Caki2 (cell line): ENCODE data around the gene HOPX. TPM values are rescaled to one million over a fixed set of nuclear protein-coding genes. Genes with fewer than 3 reads are reported as not detected.
"Not testable (repeated sequence)": the region's sequence is repeated elsewhere in the genome, so short reads cannot be mapped to it uniquely, and the experiment has no call there.

Experiments used
- DNase-seq: peaks from one replicate; pipeline ENCODE4 v3.0.0-alpha.2; 2015; ENCODE audit warnings: low read depth
- in situ Hi-C: cut with HindIII; loops from 2 replicates; pipeline ENCODE4 v1.10.0; 2016; ENCODE audit warnings: low sequenced_read_pairs, low pct_unique_long_range_greater_than_20kb, mixed read lengths
- total RNA-seq: library from RNA; depleted of rRNA; stranded (reverse); fragments of >200 nt; shearing (Covaris generic); gene quantifications from 2 replicates; pipeline ENCODE4 v1.2.3, GENCODE V29; 2014; ENCODE audit warnings: low replicate concordance; rRNA removed

Gene HOPX
- total RNA-seq, 1 experiment from 2014 or later = not detected

- no peak for DNase-seq
- in situ Hi-C loops = no loop called here
Measured at GRCh38 chr4:56607926-56608325, 73.2 kb downstream of the HOPX start.

GRCh38 chr4:56606385-56606784 lies 74.7 kb downstream of the HOPX start:
- in situ Hi-C loops = no loop called here
- DNase-seq = no peak

GRCh38 chr4:56605464-56605863 lies 75.6 kb downstream of the HOPX start:
- in situ Hi-C loops = not testable (repeated sequence)

GRCh38 chr4:56603297-56603696 lies 77.8 kb downstream of the HOPX start:
- DNase-seq = no peak
- in situ Hi-C loops = no loop called here

More at GRCh38 chr4:56605464-56605863, 75.6 kb downstream of the HOPX start:
- not testable (repeated sequence) for DNase-seq

Other genes with a start within 250 kb of the HOPX start
- 10.7 and 14.9 TPM in 2 replicates for gene PPAT, start 245.7 kb downstream of the HOPX start, total RNA-seq
- 65.4 and 88.6 TPM in 2 replicates for gene PAICS, start 245.0 kb downstream of the HOPX start, total RNA-seq
- gene SRP72, start 213.7 kb downstream of the HOPX start, total RNA-seq = 14.5 and 18.3 TPM in 2 replicates
- gene ARL9, start 175.5 kb downstream of the HOPX start, total RNA-seq = not detected in 2 replicates
- gene SPINK2, start 140.4 kb upstream of the HOPX start, total RNA-seq = not detected in 2 replicates
- 5.9 and 6.8 TPM in 2 replicates for gene REST, start 226.6 kb upstream of the HOPX start, total RNA-seq